GM18511 (cell line): ENCODE data around the gene STAP2.
"Not testable (repeated sequence)": the region's sequence is repeated elsewhere in the genome, so short reads cannot be mapped to it uniquely, and the experiment has no call there.

Experiments
- ATAC-seq: cut with Tn5 transposase; IDR thresholded peaks from one replicate; pipeline ENCODE4 v1.9.1; 2021; ENCODE audit warnings: mild to moderate bottlenecking, moderate library complexity; ENCODE audit not compliant: unreplicated experiment

Gene STAP2

GRCh38 chr19:4303819-4304537 is 34.6 kb downstream of the STAP2 start:
- no peak for ATAC-seq

GRCh38 chr19:4302243-4302640 is 36.4 kb downstream of the STAP2 start, which contains the start of gene TMIGD2:
Gene TMIGD2 (minus strand): TSS chr19:4302389. CDS start chr19:4302385, 4 bp downstream.
- ATAC-seq, result no peak

DNA sequence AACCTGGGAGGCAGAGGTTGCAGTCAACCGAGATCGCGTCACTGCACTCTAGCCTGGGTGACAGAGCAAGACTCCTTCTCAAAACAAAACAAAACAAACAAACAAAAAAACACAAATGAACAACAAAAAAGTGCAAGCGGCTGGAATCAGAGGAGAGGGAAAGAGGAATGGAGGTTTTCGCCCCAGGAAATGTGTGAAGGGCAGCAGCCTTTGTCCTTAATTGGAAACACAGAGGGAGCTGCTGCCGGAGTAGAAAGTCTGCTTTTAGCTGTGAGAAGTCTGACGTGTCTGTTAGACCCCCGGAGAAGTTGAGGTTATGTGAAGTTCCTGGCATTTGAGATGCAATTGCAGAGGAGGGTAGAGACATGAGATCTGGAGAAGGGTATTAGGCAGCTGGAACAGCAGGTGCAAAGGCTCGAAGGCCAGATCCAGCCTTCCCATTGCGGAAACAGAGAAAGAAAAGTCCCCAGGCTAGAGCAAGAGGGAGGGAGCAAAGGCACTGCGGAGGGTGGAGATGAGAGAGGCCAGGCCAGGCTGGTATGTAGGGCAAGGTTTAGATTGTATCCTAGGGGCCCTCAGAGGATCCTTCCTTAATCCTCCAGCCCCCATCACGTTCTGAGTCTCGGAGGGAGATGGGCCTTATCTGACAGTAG is 36.9 kb downstream of the STAP2 start:
- ATAC-seq, result no peak

- ATAC-seq, result no peak
Measured at GRCh38 chr19:4300589-4300988, 38.0 kb downstream of the STAP2 start.

DNA sequence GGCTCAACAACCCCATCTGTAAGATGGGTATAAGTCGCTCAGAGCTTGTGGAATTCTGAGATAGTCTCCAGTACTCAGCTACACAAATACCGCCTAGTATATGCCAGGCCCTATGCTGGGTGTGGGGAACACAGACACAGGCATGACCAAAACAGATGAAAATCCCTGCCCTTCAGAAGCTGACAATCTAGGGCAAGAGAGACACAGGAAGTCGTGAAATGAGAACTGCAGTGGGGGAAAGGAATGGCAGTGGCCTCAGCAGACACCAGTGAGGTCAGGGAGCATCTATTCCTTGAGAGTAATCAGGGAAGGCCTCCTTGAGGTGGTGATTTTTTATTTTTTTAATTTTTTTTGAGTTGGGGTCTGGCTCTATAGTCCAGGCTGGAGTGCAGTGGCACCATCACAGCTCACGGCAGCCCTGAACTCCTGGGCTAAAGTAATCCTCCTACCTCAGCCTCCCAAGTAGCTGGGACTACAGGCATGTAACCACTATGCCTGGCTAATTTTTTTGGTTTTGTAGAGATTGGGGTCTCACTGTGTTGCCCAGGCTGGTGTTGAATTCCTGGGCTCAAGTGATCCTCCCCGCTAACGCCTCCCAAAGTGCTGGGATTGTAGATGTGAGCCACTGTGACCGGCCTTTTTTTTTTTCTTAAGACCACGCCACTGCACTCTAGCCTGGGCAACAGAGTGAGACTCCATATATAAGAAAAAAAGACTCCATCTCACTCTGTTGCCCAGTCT is 39.6 kb downstream of the STAP2 start:
- no peak for ATAC-seq

GRCh38 chr19:4297901-4298809 is 40.5 kb downstream of the STAP2 start:
- ATAC-seq, result no peak

DNA sequence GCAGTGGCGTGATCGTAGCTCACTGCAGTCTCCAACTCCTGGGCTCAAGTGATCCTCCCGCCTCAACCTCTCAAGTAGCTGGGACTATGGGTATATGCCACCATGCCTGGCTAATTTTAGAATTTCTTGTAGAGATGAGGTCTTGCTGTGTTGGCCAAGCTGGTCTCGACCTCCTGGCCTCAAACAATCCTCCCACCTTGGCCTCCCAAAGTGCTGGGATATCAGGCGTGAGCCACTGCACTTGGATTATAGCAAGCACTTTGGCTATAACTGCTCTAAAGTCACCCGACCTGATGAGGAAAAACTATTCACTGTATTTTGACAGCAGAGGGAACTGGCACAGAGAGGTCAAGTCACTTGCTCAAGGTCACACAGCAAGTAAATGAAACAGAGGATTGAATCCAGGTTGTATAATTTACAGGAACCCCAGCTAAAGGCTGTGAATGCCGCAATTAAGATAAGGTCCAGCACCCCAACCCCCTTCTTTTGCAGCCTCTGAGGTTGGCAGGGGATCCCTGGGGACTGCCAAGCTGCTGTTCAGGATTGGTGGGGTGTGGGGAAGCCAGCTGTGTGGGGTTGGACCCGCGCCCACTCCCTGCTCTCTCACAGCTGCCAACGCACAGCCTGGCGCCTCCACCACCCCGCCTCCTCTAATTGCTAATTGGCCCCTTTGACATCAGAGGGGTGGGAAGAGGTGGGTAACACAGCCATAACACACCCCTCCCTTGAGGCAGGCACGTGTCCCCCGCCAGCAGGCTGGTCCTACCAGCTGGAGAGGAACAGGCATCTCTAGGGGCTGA is 42.5 kb downstream of the STAP2 start:
- no peak for ATAC-seq

DNA sequence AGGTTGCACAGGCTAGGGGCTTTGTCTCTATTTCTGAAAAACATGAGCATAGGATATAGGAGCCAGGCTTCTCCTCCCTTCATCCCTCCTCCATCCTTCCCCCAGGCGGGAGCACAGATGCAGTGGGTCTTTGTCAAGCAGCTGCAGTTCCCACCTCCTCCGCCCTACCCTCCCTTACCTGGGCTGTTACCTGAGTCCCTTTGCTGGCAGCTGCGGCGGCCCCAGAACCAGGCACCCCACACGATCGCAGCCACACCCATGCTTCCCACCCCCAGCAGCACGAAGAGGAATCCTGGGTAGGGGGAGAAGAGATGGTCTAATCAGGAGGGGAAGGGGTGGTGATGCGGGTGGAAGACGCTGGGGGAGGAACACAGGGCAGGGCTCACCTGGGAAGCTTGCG is 44.2 kb downstream of the STAP2 start:
- no peak for ATAC-seq

DNA sequence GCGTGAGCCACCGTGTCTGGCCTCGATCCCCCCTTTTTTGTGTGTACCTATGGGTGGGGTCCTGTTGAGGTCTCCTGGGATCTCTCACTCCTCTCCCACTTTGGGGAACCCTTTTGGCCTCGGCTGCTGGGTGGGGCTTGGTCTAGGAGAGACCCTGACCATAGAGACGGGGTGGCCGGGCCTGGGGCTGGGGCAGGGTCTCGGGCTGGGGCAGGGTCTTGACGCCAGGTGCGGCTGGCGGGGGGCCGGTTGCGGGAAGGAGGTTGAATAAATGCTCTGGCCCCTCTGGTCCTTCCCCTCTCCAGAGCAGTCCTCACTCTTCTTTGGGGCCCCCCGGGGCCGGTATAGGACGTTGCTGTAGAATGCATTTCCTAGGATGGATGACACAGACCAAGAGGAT is 46.1 kb downstream of the STAP2 start:
- no peak for ATAC-seq

DNA sequence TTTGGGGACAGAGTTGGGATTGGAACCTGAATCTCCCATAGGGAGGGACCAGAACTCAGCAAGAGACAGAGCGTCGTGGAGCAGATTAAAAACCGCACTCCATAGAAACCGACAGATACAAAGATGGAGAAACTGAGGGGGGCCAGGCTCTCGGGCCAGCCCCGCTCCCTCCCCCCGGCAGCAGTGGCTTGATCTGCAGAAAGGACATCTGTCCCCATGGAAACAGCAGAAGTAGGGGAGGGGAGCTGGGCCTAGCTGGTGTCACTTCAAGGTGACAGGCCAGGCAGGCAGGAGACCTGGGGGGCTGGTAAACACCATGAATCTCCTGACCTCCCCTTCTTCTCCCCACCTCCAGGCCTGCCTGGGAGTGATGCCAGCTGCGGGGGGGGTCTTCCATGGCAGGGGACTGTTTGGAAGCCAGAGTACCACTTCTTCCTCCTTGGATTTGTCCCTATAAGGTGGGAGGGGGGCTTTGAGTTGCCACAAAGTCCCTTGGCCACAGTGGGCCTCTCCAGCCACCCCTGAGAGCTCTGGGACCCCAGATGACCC is 47.4 kb downstream of the STAP2 start:
- no peak for ATAC-seq

DNA sequence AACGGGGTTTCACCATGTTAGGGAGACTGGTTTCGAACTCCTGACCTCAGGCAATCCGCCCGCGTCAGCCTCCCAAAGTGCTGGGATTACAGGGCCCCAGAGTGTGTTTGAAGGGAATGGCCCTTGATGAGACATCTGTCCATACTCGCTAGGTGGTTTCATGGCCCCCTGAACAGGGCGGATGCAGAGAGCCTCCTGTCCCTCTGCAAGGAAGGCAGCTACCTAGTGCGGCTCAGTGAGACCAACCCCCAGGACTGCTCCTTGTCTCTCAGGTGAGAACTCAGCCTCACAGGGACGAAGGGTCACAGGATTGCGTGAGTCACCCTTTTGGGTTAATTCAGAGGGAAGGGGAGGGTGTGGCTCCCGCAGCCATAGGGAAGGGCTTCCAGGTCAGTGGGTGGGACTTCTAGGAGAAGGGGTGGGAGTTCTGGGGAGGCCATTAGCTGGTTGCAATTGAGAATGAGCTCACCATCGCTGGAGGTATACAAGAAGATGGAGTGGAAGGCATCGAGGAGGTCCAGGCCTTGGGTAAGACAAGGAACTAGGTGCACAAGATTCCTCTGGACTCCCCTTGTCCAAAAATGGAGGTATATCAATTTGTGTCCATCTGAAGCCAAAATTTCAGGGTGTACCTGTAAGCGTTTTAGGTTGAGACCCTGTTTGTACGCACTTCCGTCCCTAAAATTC is 50.4 kb downstream of the STAP2 start:
- no peak for ATAC-seq

- not testable (repeated sequence) for ATAC-seq
Measured at GRCh38 chr19:4286141-4286540, 52.5 kb downstream of the STAP2 start.

DNA sequence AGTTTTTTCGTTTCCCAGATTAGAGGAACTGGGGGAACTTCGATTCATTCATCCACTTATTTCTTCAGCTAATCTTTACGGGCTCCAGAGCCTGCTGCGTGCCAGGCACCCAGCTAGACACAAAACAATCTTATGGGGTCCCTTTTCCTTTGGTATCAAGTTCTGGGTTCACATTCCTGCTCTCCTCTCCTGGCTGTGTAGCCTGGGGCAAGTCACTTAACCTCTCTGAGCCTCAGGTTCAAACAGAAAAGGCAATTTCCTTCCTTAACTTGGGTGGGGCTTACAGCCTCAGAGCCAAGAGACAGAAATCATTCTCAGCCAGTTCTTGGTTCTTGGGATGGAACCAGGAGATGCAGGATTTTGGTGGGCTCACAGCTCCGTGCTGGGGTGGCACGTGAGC is 53.7 kb downstream of the STAP2 start:
- ATAC-seq, result no peak

- no peak for ATAC-seq
Measured at GRCh38 chr19:4284176-4284958, 54.3 kb downstream of the STAP2 start.

- no peak for ATAC-seq
Measured at GRCh38 chr19:4279530-4280422, 58.9 kb downstream of the STAP2 start.

DNA sequence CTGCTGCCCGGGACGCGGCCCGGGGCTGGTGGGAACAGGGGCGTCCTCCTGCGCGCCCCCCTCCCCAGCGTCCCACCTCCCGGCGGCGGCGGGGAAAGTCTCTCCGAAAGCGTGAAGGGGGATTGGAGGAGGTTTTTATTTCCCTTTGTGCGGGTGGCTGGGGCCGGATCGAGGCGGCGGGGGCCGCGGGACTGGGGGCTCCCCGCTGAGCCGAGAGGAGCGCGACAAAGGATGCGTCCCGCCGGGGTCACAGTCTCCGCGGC is 59.4 kb downstream of the STAP2 start:
- no peak for ATAC-seq

DNA sequence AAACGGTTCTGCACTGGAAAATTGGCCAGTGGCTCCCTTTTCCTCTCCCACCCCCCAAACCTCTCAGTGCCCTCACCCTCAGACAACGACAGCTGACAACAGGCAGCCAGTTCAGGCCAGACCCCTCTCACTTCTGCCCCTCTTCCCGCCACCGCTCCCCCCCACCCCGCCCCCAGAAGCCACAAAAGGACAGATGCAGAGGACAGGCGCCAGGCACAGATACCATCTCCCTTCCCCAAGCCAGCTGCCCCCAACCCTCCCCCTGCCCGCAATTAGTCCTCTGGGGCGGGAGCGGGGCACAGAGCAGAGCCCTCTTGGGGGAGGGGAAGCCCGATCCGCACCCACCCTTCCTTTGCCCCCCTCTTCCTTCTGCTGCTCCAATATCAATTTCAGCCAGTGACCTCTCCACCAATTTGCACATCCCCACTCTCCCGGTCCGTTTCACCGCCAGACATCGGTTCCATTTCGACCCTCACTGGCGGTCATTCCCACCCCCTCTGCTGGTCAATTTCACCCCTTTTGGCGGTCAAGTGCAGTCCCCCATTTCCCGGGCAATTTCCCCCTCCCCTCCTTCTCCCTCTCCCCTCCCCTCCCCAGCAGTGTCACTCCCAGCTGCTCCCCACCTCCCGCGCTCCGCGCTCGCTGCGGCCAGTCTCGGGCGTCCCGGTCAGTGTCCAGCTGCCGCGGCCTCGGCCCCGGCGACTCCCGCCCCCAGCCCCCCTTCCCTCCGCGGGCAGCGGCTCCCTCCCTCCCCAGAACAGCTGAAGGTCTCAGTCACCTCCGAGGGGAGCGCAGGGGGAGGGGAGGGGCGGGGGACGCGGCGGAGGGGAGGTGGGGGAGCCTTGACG is 60.0 kb downstream of the STAP2 start, which contains the start of gene SHD:
Gene SHD, plus strand, starts transcription at position 848 of the 848 bp plus-strand sequence. CDS start 798 bp downstream, outside the sequence.
- ATAC-seq, result no peak
